HG02973 (cell line): ENCODE results near the gene DEFB110.

Experiments
- ATAC-seq: cut with Tn5 transposase; IDR thresholded peaks from one replicate; pipeline ENCODE4 v1.9.1; 2021; ENCODE audit warnings: moderate library complexity; ENCODE audit not compliant: unreplicated experiment

The DEFB110 gene

GRCh38 chr6:50021894-50022293 lies at the start of gene DEFB110:
Gene DEFB110 (minus strand): TSS chr6:50021994. CDS start chr6:50021935, 59 bp downstream.
- ATAC-seq = no peak

DNA sequence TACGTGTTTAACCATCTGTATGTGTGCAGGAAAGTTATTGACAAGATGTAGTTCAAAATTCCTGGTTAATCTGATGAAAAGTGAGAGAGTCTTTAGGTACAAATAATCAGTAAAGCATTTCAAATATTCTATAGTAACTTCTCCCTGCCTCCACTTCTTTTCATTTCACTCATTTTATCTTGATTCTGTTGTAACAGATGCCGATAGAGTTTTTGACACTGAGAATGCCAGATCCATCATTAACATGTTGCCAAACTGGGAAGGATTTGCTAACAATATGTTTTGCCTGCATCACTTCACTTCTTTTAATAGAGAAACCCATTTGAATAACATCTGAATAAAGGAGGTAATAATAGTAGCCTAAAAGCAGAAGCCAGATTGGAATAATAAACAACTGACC lies 48.3 kb upstream of the DEFB110 start:
- ATAC-seq = no peak

GRCh38 chr6:50062051-50062450 lies 40.3 kb upstream of the DEFB110 start:
- peak; percentile 79 for ATAC-seq

GRCh38 chr6:50056242-50056641 lies 34.4 kb upstream of the DEFB110 start:
- no peak for ATAC-seq

- ATAC-seq = no peak
These were observed 28.0 kb upstream of the DEFB110 start, which contains the start of gene DEFB112 for GRCh38 chr6:50049829-50050228. Gene DEFB112 (minus strand): TSS chr6:50049929. CDS start chr6:50049869, 60 bp downstream.

- ATAC-seq = no peak
These were observed 25.2 kb upstream of the DEFB110 start for GRCh38 chr6:50047026-50047425.

GRCh38 chr6:50030777-50031562 lies 9.2 kb upstream of the DEFB110 start:
- ATAC-seq = no peak

GRCh38 chr6:50030350-50030749 lies 8.6 kb upstream of the DEFB110 start:
- ATAC-seq = no peak

DNA sequence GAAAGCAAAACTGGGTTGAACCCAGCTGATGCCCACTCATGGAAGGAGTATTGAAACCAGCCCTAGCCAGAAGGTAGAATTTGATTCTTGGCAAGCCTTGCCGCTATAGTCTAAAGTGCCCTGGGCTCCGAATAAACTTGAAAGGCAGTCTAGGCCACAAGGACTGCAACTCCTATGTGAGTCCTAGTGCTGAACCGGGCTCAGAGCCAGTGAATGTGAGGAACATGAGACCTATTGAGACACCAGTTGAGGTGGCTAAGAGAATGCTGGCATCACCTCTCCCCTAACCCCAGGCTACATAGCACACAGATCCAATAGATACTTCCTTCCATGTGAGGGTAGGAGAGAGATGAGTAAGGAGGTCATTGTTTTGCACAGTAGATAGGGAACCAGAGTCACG lies 3.5 kb upstream of the DEFB110 start:
- no peak for ATAC-seq

GRCh38 chr6:50007819-50008218 lies 14.0 kb downstream of the DEFB110 start:
- no peak for ATAC-seq

DNA sequence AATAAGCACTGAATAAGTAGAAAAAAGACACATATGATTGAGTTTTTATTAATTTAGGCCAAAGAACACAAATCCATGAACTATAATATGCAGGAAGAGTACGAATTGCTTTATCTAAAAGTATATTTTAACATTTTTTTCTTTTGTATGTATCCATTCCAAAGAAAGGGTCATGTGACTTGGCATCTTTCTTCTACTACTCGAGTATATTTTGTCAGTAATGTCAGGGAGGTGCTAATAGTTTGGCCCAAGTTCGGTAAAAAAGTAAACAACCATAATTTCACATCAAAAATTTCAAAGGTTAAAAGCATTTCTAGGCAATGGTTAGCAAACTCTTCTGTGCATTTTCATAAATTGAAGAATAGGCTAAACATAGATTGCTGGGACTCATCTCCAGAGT lies 18.7 kb downstream of the DEFB110 start:
- ATAC-seq = no peak

- no peak for ATAC-seq
These were observed 26.5 kb downstream of the DEFB110 start for GRCh38 chr6:49995278-49995677.

GRCh38 chr6:49988900-49989299 lies 32.9 kb downstream of the DEFB110 start:
- ATAC-seq = no peak

- no peak for ATAC-seq
These were observed 34.0 kb downstream of the DEFB110 start for GRCh38 chr6:49987749-49988148.

- ATAC-seq = no peak
These were observed 35.2 kb downstream of the DEFB110 start for GRCh38 chr6:49986551-49986950.

DNA sequence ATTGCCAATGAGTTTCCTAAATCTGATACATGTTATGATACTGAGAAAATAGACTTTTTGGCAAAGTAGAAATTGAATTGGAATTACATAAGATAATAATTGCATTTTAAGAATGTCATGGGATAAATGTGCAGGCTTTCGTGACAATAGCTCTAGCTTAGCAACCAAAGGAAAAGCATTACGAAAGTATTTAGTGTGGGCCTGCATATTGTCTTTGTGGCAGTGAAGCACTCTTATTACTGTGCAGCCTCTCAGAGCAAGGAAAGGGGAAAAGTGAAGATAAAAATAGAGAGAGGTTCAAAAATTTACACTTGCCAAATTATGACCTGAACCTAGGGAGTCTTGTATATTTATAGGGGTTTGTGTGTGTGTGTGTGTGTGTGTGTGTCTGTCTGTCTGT lies 39.7 kb downstream of the DEFB110 start:
- ATAC-seq = no peak

DNA sequence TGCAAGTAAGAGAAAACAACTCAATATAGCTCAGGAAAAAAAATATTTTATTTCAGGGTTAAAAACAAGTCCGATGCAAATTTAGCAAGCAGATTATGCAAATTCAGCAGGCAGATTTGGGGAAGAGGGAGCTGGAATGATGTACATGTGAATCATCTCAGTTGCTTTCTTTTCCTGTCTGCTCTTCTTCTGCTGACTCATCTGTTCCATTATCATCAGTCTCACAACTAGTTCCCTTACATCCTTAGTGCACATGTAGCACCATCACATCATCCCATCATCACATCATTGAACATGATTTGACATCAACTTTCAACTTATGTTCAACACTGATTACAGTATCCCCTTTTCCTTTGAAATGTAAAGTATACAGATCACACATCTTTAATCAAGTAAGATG lies 40.9 kb downstream of the DEFB110 start:
- ATAC-seq = peak; percentile 68

GRCh38 chr6:49979584-49979983 lies 42.2 kb downstream of the DEFB110 start:
- no peak for ATAC-seq

DNA sequence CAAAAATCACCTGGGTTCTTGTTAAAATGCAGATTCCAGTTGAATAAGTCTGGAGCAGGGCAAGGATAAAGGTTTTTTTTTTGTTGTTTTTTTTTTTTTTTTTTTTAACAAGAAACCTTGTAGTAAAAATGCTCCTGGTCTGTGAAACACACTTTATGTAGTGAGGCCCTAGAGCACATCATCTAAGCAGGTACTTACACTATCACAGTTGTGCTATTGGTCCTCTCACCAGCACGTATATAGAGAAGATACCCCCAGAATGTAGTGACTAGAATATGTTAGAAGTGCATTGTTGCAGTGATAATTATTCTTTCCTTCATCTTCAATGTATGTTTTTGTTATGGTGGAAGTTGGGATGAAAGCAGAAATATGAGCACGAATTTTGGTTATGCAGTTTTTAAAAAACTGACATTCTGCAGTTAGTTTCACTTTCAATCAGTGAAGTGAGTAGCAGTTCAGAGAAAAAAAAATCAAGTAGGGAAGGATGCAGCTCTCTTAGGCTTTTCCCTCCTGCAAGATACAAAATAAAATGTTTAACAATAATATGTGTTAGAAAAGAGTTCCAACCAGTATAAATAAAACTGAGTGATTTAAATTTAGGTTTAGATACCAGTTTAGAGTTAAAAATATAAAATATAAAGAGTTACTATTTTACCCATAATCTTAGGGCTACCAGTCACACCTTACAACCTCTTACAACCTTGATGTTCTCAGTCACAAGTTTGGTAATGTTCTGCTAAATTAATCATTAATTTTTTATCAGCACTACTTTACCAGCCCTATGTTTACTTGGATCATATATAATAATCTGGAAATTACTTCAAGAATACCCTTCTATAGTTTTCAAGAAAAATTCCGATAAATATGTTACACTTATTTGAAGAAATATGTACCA lies 43.2 kb downstream of the DEFB110 start:
- peak; percentile 43 for ATAC-seq

DNA sequence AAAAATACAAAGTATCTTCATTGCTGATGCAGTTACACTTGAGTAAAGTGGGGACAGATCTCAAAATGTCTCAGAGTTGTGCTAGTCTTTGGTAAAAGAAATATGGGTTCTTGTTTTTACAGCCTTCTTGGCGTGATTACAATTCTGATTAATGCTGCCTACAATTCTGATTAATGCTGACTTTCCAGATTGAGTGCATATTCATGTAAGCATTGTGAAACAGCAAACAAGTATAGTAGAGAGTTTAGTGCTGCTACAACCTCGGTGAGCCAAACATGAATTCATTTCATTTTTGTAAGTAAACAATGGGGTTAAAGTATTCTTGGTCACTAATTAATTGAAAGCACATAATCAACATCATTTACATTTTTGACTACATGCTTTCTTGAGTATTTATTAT lies 52.2 kb downstream of the DEFB110 start, which contains the start of gene DEFB113:
Gene DEFB113 (minus strand): TSS at position 21 of the 400 bp plus-strand sequence. CDS start 0 bp downstream, at position 21.
- no peak for ATAC-seq
